Caco-2 (cell line): Measurements from ENCODE around the gene PDE11A. TPM values are rescaled to one million over a fixed set of nuclear protein-coding genes. Genes with fewer than 3 reads are reported as not detected.
"Not testable (repeated sequence)": the region's sequence is repeated elsewhere in the genome, so short reads cannot be mapped to it uniquely, and the experiment has no call there.

Source experiments
- BruUV-seq: library from RNA; stranded (reverse); fragments of 400-500 nt; replicated peaks from 2 replicates; lab custom pipeline; 2021; lab: Mats Ljungman, UMichigan
- CTCF ChIA-PET: fragments of 300-600 bp; sonication (Branson Sonifier 250); formaldehyde crosslinking; loops from one replicate; lab custom pipeline; 2022; ENCODE audit warnings: antibody characterized with exemption; lab: Charles Lee
- POLR2A ChIA-PET: fragments of 300-600 bp; sonication (Branson Sonifier 250); formaldehyde crosslinking; loops from one replicate; lab custom pipeline; 2022; ENCODE audit warnings: antibody characterized with exemption; lab: Charles Lee
- DNase-seq, 2 experiments: peaks; one replicate each; pipeline versions ENCODE4 v3.0.0 to v3.0.0-alpha.2; 2020 to 2022
- H3K27me3 ChIP-seq: replicated peaks from 2 replicates; pipeline ENCODE4 v1.6.0; 2011; ENCODE audit warnings: low read length; ENCODE audit not compliant: control insufficient read depth, insufficient read depth
- H3K36me3 ChIP-seq: 2 replicates; pipeline ENCODE4 v1.5.1; 2011; ENCODE audit warnings: low read length; ENCODE audit not compliant: control insufficient read depth, insufficient read depth
- H3K4me1 ChIP-seq: fragments of 250-450 bp; sonication (Bioruptor Pico); 2 replicates; pipeline ENCODE4 v1.5.1; 2020; ENCODE audit warnings: mild to moderate bottlenecking
- H3K4me3 ChIP-seq: 2 replicates; pipeline ENCODE4 v1.5.1; 2011; ENCODE audit warnings: low read depth, mild to moderate bottlenecking, control low read depth, low read length
- H3K9me3 ChIP-seq: fragments of 250-450 bp; sonication (Bioruptor Pico); 2 replicates; pipeline ENCODE4 v1.5.1; 2020; ENCODE audit warnings: mild to moderate bottlenecking, moderate library complexity
- H3K27ac Mint-ChIP-seq: one replicate; pipeline ENCODE4 v1.8.0; 2022; ENCODE audit warnings: mixed read lengths; ENCODE audit not compliant: unreplicated experiment
- H3K27me3 Mint-ChIP-seq: one replicate; pipeline ENCODE4 v1.8.0; 2022; ENCODE audit warnings: mixed read lengths; ENCODE audit not compliant: insufficient read depth, unreplicated experiment
- H3K36me3 Mint-ChIP-seq: one replicate; pipeline ENCODE4 v1.8.0; 2022; ENCODE audit warnings: mild to moderate bottlenecking, mixed read lengths; ENCODE audit not compliant: insufficient read depth, unreplicated experiment
- H3K4me1 Mint-ChIP-seq: one replicate; pipeline ENCODE4 v1.8.0; 2022; ENCODE audit warnings: low read depth, mixed read lengths; ENCODE audit not compliant: unreplicated experiment
- H3K4me3 Mint-ChIP-seq: one replicate; pipeline ENCODE4 v1.8.0; 2022; ENCODE audit warnings: mild to moderate bottlenecking, moderate library complexity, mixed read lengths; ENCODE audit not compliant: unreplicated experiment
- H3K9me3 Mint-ChIP-seq: one replicate; pipeline ENCODE4 v1.8.0; 2022; ENCODE audit warnings: mixed read lengths; ENCODE audit not compliant: unreplicated experiment
- intact Hi-C: fragments of 100-400 bp; cut with micrococcal nuclease; formaldehyde crosslinking; loops from one replicate; pipeline ENCODE4 v1.10.0; 2022; ENCODE audit not compliant: unreplicated experiment
- total RNA-seq: library from RNA; stranded (reverse); gene quantifications from 2 replicates; pipeline ENCODE4 v1.2.3, GENCODE V29; 2022
- TF ChIP-seq, protein P1 (sequence below), 2 experiments: fragments of 200-600 bp in 1 of 2; IDR thresholded peaks; 1 replicate in 1 of 2; 2 replicates in 1 of 2; pipeline versions ENCODE4 v1.5.1 to v1.8.0; 2011 to 2022; ENCODE audit warnings: antibody characterized with exemption in 1 of 2, control low read depth in 1 of 2, inconsistent platforms in 1 of 2, low read depth in 1 of 2, low read length in 1 of 2, mild to moderate bottlenecking in 1 of 2, moderate library complexity in 1 of 2; ENCODE audit not compliant: insufficient read depth in 1 of 2, severe bottlenecking in 1 of 2, unreplicated experiment in 1 of 2

PDE11A gene
- total RNA-seq, 1 experiment from 2014 or later = 0.25 TPM

DNA sequence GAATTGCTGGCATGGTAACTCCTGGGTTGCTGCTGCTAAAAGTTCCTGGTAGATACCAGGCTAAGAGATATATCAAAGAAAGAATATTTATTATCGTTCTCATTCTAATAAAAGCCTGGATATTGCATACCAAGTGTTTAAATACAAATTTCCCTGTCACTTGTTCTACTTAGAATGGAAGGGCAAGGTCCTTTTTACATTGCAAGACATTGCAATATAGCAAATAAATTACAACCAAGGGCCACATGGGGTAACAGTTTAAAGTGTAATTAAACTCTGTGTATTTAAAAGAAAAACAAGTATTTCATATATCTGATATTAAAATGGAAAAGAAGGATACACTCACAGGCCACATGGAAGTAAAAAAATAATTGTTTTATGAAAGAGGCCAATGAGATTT lies 16.2 kb downstream of the PDE11A start:
- intact Hi-C loops = no loop called here
- no peak overlapping the region for H3K27ac Mint-ChIP-seq

DNA sequence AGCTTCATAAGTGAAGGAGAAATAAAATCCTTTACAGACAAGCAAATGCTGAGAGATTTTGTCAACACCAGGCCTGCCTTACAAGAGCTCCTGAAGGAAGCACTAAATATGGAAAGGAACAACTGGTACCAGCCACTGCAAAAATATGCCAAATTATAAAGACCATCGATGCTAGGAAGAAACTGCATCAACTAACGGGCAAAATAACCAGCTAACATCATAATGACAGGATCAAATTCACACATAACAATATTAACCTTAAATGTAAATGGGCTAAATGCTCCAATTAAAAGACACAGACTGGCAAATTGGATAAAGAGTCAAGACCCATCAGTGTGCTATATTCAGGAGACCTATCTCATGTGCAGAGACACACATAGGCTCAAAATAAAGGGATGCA lies 21.3 kb downstream of the PDE11A start:
- H3K27ac Mint-ChIP-seq, H3K4me3 ChIP-seq, DNase-seq, H3K4me1 Mint-ChIP-seq, H3K9me3 ChIP-seq, intact Hi-C loops, H3K4me3 Mint-ChIP-seq, H3K27me3 ChIP-seq, BruUV-seq, H3K4me1 ChIP-seq, CTCF ChIA-PET, POLR2A ChIA-PET, H3K36me3 ChIP-seq, H3K9me3 Mint-ChIP-seq, H3K36me3 Mint-ChIP-seq: not testable (repeated sequence)
- peaks cover 23% of the 10 kb centered on the region for H3K27me3 Mint-ChIP-seq

More for the DNA sequence above, 16.2 kb downstream of the PDE11A start:
- no peaks in the 10 kb centered on the region for H3K4me1 Mint-ChIP-seq
- no peaks in the 10 kb centered on the region for H3K9me3 Mint-ChIP-seq
- no TSS peak for BruUV-seq
- peaks cover 14% of the 10 kb centered on the region for H3K27me3 Mint-ChIP-seq
- ChIA-PET CTCF (no interaction called here), POLR2A (no interaction called here)
- Histone ChIP-seq H3K27me3 (no peaks in the 10 kb centered on the region), H3K9me3 (no peaks in the 10 kb centered on the region), H3K4me1 (no peaks in the 10 kb centered on the region), H3K36me3 (no peaks in the 10 kb centered on the region), H3K4me3 (no peak overlapping the region)
- DNase-seq = no peak
- no peak overlapping the region for H3K4me3 Mint-ChIP-seq
- no peaks in the 10 kb centered on the region for H3K36me3 Mint-ChIP-seq
- TF ChIP-seq, protein P1, sequence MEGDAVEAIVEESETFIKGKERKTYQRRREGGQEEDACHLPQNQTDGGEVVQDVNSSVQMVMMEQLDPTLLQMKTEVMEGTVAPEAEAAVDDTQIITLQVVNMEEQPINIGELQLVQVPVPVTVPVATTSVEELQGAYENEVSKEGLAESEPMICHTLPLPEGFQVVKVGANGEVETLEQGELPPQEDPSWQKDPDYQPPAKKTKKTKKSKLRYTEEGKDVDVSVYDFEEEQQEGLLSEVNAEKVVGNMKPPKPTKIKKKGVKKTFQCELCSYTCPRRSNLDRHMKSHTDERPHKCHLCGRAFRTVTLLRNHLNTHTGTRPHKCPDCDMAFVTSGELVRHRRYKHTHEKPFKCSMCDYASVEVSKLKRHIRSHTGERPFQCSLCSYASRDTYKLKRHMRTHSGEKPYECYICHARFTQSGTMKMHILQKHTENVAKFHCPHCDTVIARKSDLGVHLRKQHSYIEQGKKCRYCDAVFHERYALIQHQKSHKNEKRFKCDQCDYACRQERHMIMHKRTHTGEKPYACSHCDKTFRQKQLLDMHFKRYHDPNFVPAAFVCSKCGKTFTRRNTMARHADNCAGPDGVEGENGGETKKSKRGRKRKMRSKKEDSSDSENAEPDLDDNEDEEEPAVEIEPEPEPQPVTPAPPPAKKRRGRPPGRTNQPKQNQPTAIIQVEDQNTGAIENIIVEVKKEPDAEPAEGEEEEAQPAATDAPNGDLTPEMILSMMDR (IDR thresholded peaks at IDR 0.05; ENCODE audit: insufficient read depth in 1 of 2, low read depth in 1 of 2, low read length in 1 of 2, severe bottlenecking in 1 of 2, unreplicated experiment in 1 of 2) = no peak

DNA sequence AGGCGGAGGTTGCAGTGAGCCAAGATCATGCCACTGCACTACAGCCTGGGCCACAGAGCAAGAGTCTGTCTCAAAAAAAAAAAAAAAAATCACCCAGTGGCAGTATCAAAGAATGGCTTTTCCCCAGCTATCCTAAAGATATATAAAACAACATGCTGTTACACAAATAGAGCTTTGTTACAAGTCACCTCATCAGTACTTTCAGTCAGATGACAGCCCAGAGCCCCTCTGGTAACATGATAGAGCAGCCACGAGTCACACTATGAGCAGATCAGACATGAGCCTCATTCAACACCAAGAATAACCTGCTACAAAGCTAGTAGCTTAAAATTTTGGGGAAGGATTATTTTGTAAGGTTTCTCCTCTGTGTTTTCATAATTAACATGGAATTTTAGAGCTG lies 25.2 kb downstream of the PDE11A start:
- H3K27me3 ChIP-seq = no peaks in the 10 kb centered on the region
- Mint-ChIP-seq H3K27me3 (peaks cover 19% of the 10 kb centered on the region), H3K4me3 (no peak overlapping the region), H3K4me1 (no peaks in the 10 kb centered on the region), H3K27ac (no peak overlapping the region), H3K36me3 (no peaks in the 10 kb centered on the region), H3K9me3 (no peaks in the 10 kb centered on the region)
- H3K4me3 ChIP-seq = no peak overlapping the region
- TF ChIP-seq, protein P1 (IDR thresholded peaks at IDR 0.05; ENCODE audit: insufficient read depth in 1 of 2, low read depth in 1 of 2, low read length in 1 of 2, severe bottlenecking in 1 of 2, unreplicated experiment in 1 of 2) = no peak
- ChIA-PET CTCF (no interaction called here), POLR2A (no interaction called here)
- DNase-seq = no peak
- no TSS peak for BruUV-seq
- no peaks in the 10 kb centered on the region for H3K36me3 ChIP-seq
- no peaks in the 10 kb centered on the region for H3K4me1 ChIP-seq
- no peaks in the 10 kb centered on the region for H3K9me3 ChIP-seq
- intact Hi-C loops = no loop called here

DNA sequence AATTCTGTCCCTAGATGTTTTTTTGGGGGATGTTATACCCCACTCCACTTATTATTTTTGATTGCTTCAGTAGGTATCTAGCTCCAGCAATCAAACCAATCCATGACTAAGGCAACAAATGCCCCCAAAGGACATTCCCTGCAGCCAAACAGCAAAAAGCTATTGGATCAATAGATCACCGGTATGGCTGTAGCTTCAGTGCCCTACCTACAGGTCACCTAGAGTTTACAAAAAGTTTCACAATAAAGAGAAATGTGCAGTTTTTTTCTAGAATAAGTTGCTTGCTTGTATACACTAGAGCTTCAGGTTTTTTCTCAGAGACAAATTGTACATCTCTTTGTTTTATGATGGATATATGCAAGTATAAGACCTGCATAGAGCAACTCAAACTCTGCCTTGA lies 27.7 kb downstream of the PDE11A start:
- Mint-ChIP-seq H3K9me3 (no peaks in the 10 kb centered on the region), H3K36me3 (no peaks in the 10 kb centered on the region), H3K4me1 (no peaks in the 10 kb centered on the region), H3K27ac (no peak overlapping the region), H3K4me3 (no peak overlapping the region), H3K27me3 (peaks cover 5% of the 10 kb centered on the region)
- Histone ChIP-seq H3K9me3 (no peaks in the 10 kb centered on the region), H3K4me3 (no peak overlapping the region), H3K27me3 (no peaks in the 10 kb centered on the region), H3K36me3 (no peaks in the 10 kb centered on the region), H3K4me1 (no peaks in the 10 kb centered on the region)
- POLR2A ChIA-PET = no interaction called here
- intact Hi-C loops = no loop called here
- no peak for DNase-seq
- BruUV-seq = no TSS peak
- CTCF ChIA-PET = no interaction called here
- TF ChIP-seq, protein P1 (IDR thresholded peaks at IDR 0.05; ENCODE audit: insufficient read depth in 1 of 2, low read depth in 1 of 2, low read length in 1 of 2, severe bottlenecking in 1 of 2, unreplicated experiment in 1 of 2) = no peak
